Pancreas (tissue), 10 donors: ENCODE data around the gene CSHL1. TPM values are rescaled to one million over a fixed set of nuclear protein-coding genes. Genes with fewer than 3 reads are reported as not detected.
"Not testable (repeated sequence)": the region's sequence is repeated elsewhere in the genome, so short reads cannot be mapped to it uniquely, and the experiment has no call there.

Experiments used
- ATAC-seq, 4 donors: fragments of 200-7000 bp; cut with Tn5 transposase; one replicate each; pipeline versions ENCODE4 v1.8.0 to v1.9.1; 2020; ENCODE audit warnings: mild to moderate bottlenecking in 4 of 4, moderate library complexity in 4 of 4
- DNase-seq, 6 donors: peaks; one replicate each; pipeline ENCODE4 v3.0.0-alpha.2; 2020
- FAIRE-seq: peaks from 2 replicates; lab custom pipeline; 2012; peaks lifted over from hg19 to GRCh38; lab: Jason Lieb, UNC
- H3K27ac ChIP-seq, 4 donors: fragments of 200-600 bp; sonication (generic); 1 replicate in 3 of 4; 2 replicates in 1 of 4; pipeline versions ENCODE4 v1.5.0 to v1.8.0; 2020
- H3K27me3 ChIP-seq, 4 donors: fragments of 200-600 bp; one replicate each; pipeline ENCODE4 v1.8.0; 2021
- H3K36me3 ChIP-seq, 3 donors: fragments of 200-600 bp; sonication (generic) in 1 of 3; one replicate each; pipeline versions ENCODE4 v1.5.0 to v1.8.0; 2020 to 2021
- H3K4me1 ChIP-seq, 3 donors: fragments of 200-600 bp; one replicate each; pipeline ENCODE4 v1.8.0; 2021
- H3K4me3 ChIP-seq, 4 donors: fragments of 200-600 bp; sonication (generic) in 2 of 4; one replicate each; pipeline versions ENCODE4 v1.5.0 to v1.8.0; 2020 to 2021
- H3K9me3 ChIP-seq, 4 donors: fragments of 200-600 bp; one replicate each; pipeline ENCODE4 v1.8.0; 2021
- WGBS, 2 donors: extraction: QIAGEN DNeasy Blood & Tissue Kit; methylation state at CpG; one replicate each; pipeline ENCODE4 v1.1.7; 2013; 5-methylcytosine and 5-hydroxymethylcytosine counted together
- intact Hi-C, 3 donors: fragments of 100-400 bp; cut with DNase I; formaldehyde crosslinking; loops; one replicate each; pipeline versions ENCODE4 v1.11.1 to v1.14.2; 2022
- polyA plus RNA-seq, 2 donors: library from polyadenylated mRNA; stranded (reverse); fragments of 200-250 nt; gene quantifications; one replicate each; pipeline ENCODE4 v1.2.3, GENCODE V29; 2013
- total RNA-seq, 6 donors: library from RNA; stranded (reverse); fragmentation: NEBNext Ultra II Directional in 4 of 6; extraction: Animal tissue kit (Norgen Biotek cat#: 25700) in 4 of 6; gene quantifications; one replicate each; pipeline versions ENCODE4 v1.2.1 to v1.2.4, GENCODE V29; 2021 to 2023
- donor health status: healthy with polysubstance abuse.
- donor health status: DM: no; HTN: no; CAD: no; lungs with moderate emphysema.
- donor health status: DM: no; HTN: no; CAD: no.
- donor health status: control.
- donor health status: control.
- donor health status: Bipolar disorder and iron deficiency.
- donor health status: DM: yes; HTN: yes; CAD: no.
- donor health status: DM: no; HTN: no; CAD: no.
- donor health status: DM: no; HTN: no; CAD: no.
- donor health status: DM: yes; HTN: yes; CAD: no.

CSHL1 gene
- total and polyA plus RNA-seq, 8 donors, result not detected

DNA sequence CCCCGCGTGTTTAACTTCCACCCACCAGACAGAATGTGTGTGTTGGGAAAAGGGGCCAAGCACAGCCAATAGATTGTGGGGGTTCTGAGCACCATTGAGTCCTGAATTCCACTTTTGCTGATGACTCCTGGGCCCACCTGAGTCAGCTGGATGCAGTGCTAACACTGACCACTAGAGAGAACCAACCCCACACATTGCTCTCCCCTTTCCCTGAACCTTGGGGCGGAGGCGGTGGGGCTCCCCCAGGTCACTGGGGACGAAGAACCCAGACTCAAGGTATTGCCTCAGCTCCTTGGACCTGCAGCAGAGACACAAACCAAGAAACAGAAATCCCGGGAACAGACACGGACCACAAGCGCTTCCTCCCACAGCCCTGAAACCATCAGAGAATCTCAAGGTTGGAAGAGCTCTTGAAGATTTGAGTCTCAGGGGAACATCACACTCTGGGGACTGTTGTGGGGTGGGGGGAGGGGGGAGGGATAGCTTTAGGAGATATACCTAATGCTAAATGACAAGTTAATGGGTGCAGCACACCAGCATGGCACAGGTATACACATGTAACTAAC, 36.9 kb downstream of the CSHL1 start:
- H3K4me1 ChIP-seq, DNase-seq, H3K4me3 ChIP-seq, H3K27ac ChIP-seq, ATAC-seq, FAIRE-seq, H3K36me3 ChIP-seq, H3K27me3 ChIP-seq, H3K9me3 ChIP-seq, intact Hi-C loops: not testable (repeated sequence)
- 75% methylated on average over 6 to 7 of the region's 8 CpGs for WGBS, 2 donors

DNA sequence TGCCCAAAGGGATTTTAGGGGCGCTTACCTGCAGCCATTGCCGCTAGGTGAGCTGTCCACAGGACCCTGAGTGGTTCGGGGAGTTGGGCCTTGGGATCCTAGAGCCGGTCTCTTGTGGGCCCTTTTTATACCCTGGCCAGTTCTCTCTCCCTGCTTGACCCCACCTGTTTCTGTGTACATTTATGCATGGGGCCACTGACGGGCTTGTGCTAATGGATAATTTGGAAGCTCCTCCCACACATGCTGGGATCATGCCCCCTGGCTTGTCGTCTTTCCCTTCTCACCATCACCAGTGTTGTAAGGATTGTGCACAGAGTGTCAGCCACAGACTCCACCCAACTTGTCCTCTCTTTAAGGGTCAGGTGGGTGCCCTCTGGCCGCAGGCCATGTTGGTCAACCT, 37.5 kb downstream of the CSHL1 start, which contains the start of gene CSH2:
CSH2 (minus strand) TSS at position 101 of the 400 bp plus-strand sequence; CDS start at position 38, 63 bp downstream.
- H3K9me3 ChIP-seq, ATAC-seq, DNase-seq, intact Hi-C loops, H3K4me3 ChIP-seq, FAIRE-seq, H3K27me3 ChIP-seq, H3K27ac ChIP-seq, H3K4me1 ChIP-seq, H3K36me3 ChIP-seq: not testable (repeated sequence)
- WGBS, 2 donors, result 67 to 80% methylated on average over 5 to 7 of the region's 7 CpGs

DNA sequence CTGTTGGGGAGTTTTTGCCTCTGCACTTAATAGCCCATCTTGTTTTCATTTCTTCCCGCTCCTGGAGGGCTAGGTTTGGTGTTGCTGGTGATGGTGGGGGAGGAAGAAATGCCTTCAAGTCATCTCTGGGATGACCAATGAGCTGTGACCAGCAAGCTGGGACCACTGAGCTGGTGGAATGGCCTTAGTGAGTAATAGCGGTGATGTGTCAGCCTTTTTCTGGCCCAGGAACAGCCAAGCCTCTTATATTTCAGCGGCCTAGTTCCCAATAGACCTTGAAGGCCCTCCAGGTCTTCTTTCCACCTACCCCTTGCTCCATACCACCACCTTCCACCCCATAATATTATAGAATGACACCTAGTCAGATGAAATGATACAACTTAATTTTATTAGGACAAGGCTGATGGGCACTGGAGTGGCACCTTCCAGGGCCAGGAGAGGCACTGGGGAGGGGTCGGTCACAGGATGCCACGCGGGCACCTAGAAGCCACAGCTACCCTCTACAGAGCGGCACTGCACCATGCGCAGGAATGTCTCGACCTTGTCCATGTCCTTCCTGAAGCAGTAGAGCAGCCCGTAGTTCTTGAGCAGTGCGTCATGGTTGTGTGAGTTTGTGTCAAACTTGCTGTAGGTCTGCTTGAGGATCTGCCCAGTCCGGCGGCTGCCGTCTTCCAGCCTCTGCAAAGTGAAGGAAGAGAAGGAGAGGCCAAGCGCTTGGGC, 39.3 kb downstream of the CSHL1 start:
- WGBS, 2 donors, result 88 to 92% methylated on average over 10 to 15 of the region's 15 CpGs
- H3K4me1 ChIP-seq, H3K27me3 ChIP-seq, ATAC-seq, H3K9me3 ChIP-seq, intact Hi-C loops, H3K36me3 ChIP-seq, DNase-seq, H3K27ac ChIP-seq, FAIRE-seq, H3K4me3 ChIP-seq: not testable (repeated sequence)

DNA sequence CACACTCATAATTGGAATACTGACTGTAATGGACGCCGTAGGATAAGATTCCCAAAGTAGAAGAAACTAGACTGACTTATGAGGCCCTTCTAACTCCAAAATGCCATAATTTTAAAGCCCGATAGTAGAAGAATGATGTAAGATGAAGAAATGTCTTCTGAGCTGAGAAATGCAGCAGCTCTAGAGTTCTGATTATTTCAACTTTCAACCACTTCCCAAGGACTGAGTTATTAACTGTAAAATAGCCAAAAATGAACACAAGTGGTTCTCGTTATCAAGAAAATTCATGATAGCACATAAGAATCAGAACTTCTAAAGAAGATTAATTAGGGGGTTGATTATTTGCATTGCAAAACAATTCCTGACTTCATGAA, 40.8 kb downstream of the CSHL1 start:
- DNase-seq, ATAC-seq, FAIRE-seq, H3K27ac ChIP-seq, H3K4me3 ChIP-seq, H3K36me3 ChIP-seq, intact Hi-C loops, H3K4me1 ChIP-seq, H3K9me3 ChIP-seq, H3K27me3 ChIP-seq: not testable (repeated sequence)
- 79 to 85% methylated on average over 4 of the region's 4 CpGs for WGBS, 2 donors

DNA sequence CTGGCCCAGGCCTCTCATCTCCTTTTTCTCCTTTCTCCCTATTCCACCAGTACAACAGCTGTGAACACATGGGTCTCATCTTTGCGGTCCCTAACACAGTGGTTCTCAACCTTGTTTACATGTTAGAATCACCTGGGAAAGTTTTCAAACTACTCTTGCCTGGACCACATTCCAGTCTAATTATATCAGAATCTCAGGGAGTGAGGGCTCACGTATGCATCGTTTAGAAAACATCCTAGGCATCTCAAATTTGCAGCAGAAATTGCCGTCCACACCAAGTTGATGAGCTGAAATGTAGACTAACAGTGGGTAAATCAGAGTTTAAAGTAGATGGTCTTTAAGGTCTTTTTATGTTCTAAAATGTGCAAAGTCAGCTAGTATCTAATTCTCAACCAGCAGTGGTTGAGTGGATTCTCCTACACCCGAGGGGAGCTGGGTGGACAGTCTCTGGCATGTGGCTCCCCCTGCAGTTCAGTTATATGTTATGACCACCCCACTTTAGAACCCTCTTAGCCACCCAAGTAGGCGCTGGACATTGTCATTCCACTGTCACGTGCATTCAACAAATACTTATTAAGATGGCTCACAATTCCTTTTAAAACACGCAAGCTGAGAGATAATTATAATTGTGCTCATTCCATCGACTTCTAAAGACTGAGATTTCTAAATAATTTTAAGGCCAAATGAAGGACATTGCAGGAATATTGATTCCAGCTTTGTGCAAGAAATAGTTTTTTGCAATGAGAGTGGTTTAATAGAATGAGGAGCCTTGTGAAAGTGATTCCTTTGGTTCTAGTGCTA, 41.4 kb downstream of the CSHL1 start:
- DNase-seq, H3K4me3 ChIP-seq, H3K27ac ChIP-seq, H3K4me1 ChIP-seq, H3K9me3 ChIP-seq, FAIRE-seq, H3K36me3 ChIP-seq, H3K27me3 ChIP-seq, intact Hi-C loops: not testable (repeated sequence)
- WGBS, 2 donors, result 41 to 46% methylated on average over 9 of the region's 9 CpGs
- ATAC-seq, result peak in 1 of 4 donors; percentile 64

DNA sequence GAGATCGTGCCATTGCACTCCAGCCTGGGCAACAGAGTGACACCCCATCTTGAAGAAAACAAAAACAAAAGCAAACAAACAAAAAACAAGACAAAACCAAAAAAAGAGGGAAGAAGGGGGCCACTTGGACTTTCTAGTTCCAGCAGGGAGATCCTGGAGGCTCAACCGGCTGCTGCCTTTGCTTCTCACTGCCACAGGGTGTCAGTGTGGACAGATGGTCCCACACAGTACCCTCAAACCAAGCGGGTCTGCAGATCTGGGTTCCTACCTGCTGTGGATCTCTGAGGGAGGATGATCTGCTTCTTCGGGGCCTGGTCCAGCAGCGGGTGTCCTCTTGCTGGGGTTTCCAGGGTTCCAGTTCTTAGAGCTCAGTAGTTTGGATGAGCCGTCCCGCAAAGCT, 44.4 kb downstream of the CSHL1 start:
- intact Hi-C loops, FAIRE-seq, H3K27ac ChIP-seq, DNase-seq, H3K9me3 ChIP-seq, H3K36me3 ChIP-seq, H3K27me3 ChIP-seq, H3K4me1 ChIP-seq, H3K4me3 ChIP-seq: not testable (repeated sequence)
- ATAC-seq, result peak in 2 of 4 donors; percentile 39 to 46
- 69 to 78% methylated on average over 7 of the region's 7 CpGs for WGBS, 2 donors

Other genes starting within 250 kb of the CSHL1 start
- gene LIMD2, start 211.1 kb downstream of the CSHL1 start, total RNA-seq, result 10 to 100 TPM in 1 of 6 donors, 1 to 10 TPM in 5; 1.4 to 15.9 (median 4.7) TPM
- 10 to 100 TPM; 10.9 to 16.6 TPM for gene LIMD2, start 211.1 kb downstream of the CSHL1 start, polyA plus RNA-seq
- gene STRADA, start 169.5 kb downstream of the CSHL1 start, total RNA-seq, result 10 to 100 TPM in 5 of 6 donors, 1 to 10 TPM in 1; 8.3 to 15.4 (median 12.1) TPM
- gene STRADA, start 169.5 kb downstream of the CSHL1 start, polyA plus RNA-seq, result 10 to 100 TPM; 18.3 to 26.7 TPM
- 10 to 100 TPM; 33.2 to 60.3 (median 51.5) TPM for gene CCDC47, start 137.7 kb downstream of the CSHL1 start, total RNA-seq
- 10 to 100 TPM; 10.8 to 31.4 TPM for gene CCDC47, start 137.7 kb downstream of the CSHL1 start, polyA plus RNA-seq
- 10 to 100 TPM; 52.6 to 90.4 (median 68.1) TPM for gene DDX42, start 137.1 kb downstream of the CSHL1 start, total RNA-seq
- 10 to 100 TPM; 81.5 to 84.0 TPM for gene DDX42, start 137.1 kb downstream of the CSHL1 start, polyA plus RNA-seq
- gene PSMC5, start 83.8 kb downstream of the CSHL1 start, total RNA-seq, result 10 to 100 TPM; 36.5 to 61.1 (median 53.0) TPM
- 100 to 1,000 TPM; 109 to 154 TPM for gene PSMC5, start 83.8 kb downstream of the CSHL1 start, polyA plus RNA-seq
- gene FTSJ3, start 83.6 kb downstream of the CSHL1 start, total RNA-seq, result 10 to 100 TPM in 5 of 6 donors, 1 to 10 TPM in 1; 8.6 to 23.0 (median 12.8) TPM
- 10 to 100 TPM; 20.4 to 24.0 TPM for gene FTSJ3, start 83.6 kb downstream of the CSHL1 start, polyA plus RNA-seq
- 10 to 100 TPM; 37.6 to 57.3 (median 47.2) TPM for gene SMARCD2, start 68.6 kb downstream of the CSHL1 start, total RNA-seq
- 10 to 100 TPM; 38.8 to 51.2 TPM for gene SMARCD2, start 68.6 kb downstream of the CSHL1 start, polyA plus RNA-seq
- not detected for gene CSH2, start 37.6 kb downstream of the CSHL1 start, total RNA-seq
- not detected for gene CSH2, start 37.6 kb downstream of the CSHL1 start, polyA plus RNA-seq
- gene GH2, start 29.3 kb downstream of the CSHL1 start, total RNA-seq, result not detected
- gene GH2, start 29.3 kb downstream of the CSHL1 start, polyA plus RNA-seq, result not detected
- not detected for gene CSH1, start 14.7 kb downstream of the CSHL1 start, total RNA-seq
- not detected for gene CSH1, start 14.7 kb downstream of the CSHL1 start, polyA plus RNA-seq
- not detected for gene GH1, start 7.6 kb upstream of the CSHL1 start, total RNA-seq
- not detected for gene GH1, start 7.6 kb upstream of the CSHL1 start, polyA plus RNA-seq
- 1 to 10 TPM in 1 of 6 donors, under 1 TPM in 5; 0.20 to 1.2 (median 0.61) TPM for gene CD79B, start 21.1 kb upstream of the CSHL1 start, total RNA-seq
- 1 to 10 TPM; 1.1 to 1.2 TPM for gene CD79B, start 21.1 kb upstream of the CSHL1 start, polyA plus RNA-seq
- under 1 TPM; 0.04 to 0.41 (median 0.23) TPM for gene SCN4A, start 61.7 kb upstream of the CSHL1 start, total RNA-seq
- gene SCN4A, start 61.7 kb upstream of the CSHL1 start, polyA plus RNA-seq, result 1 to 10 TPM in 1 of 2 donors, under 1 TPM in 1; 0.23 to 1.7 TPM
- under 1 TPM in 4 of 6 donors, not detected in 2; 0.14 to 0.22 (median 0.20) TPM for gene PRR29, start 87.1 kb upstream of the CSHL1 start, total RNA-seq
- gene PRR29, start 87.1 kb upstream of the CSHL1 start, polyA plus RNA-seq, result under 1 TPM; 0.35 to 0.46 TPM
- gene ICAM2, start 109.4 kb upstream of the CSHL1 start, total RNA-seq, result 10 to 100 TPM in 1 of 6 donors, 1 to 10 TPM in 5; 4.9 to 12.5 (median 6.6) TPM
- 10 to 100 TPM; 14.8 to 19.1 TPM for gene ICAM2, start 109.4 kb upstream of the CSHL1 start, polyA plus RNA-seq
- 100 to 1,000 TPM in 1 of 6 donors, 10 to 100 TPM in 5; 37.0 to 151 (median 42.9) TPM for gene ERN1, start 218.9 kb upstream of the CSHL1 start, total RNA-seq
- 10 to 100 TPM; 10.4 to 19.8 TPM for gene ERN1, start 218.9 kb upstream of the CSHL1 start, polyA plus RNA-seq